Fibroblast of pulmonary artery (primary cell): ENCODE measurements around the gene TMEM62.
A peak's percentile ranks its signal among the peaks of the same experiment; 100 is the strongest.
"Not testable (repeated sequence)": the region's sequence is repeated elsewhere in the genome, so short reads cannot be mapped to it uniquely, and the experiment has no call there.

Experiments used
- DNase-seq: peaks from one replicate; pipeline ENCODE4 v3.0.0-alpha.2; 2010; ENCODE audit warnings: low read depth
- H3K4me3 ChIP-seq: replicated peaks from 2 replicates; pipeline ENCODE4 v1.5.1; 2011; ENCODE audit warnings: low read depth, mild to moderate bottlenecking, control low read depth, low read length, moderate library complexity
- TF ChIP-seq, protein P1 (sequence below): IDR thresholded peaks from 2 replicates; pipeline ENCODE4 v1.5.1; 2011; ENCODE audit warnings: mild to moderate bottlenecking, control low read depth, low read length, inconsistent platforms; ENCODE audit errors: missing control alignments

TMEM62 gene

DNA sequence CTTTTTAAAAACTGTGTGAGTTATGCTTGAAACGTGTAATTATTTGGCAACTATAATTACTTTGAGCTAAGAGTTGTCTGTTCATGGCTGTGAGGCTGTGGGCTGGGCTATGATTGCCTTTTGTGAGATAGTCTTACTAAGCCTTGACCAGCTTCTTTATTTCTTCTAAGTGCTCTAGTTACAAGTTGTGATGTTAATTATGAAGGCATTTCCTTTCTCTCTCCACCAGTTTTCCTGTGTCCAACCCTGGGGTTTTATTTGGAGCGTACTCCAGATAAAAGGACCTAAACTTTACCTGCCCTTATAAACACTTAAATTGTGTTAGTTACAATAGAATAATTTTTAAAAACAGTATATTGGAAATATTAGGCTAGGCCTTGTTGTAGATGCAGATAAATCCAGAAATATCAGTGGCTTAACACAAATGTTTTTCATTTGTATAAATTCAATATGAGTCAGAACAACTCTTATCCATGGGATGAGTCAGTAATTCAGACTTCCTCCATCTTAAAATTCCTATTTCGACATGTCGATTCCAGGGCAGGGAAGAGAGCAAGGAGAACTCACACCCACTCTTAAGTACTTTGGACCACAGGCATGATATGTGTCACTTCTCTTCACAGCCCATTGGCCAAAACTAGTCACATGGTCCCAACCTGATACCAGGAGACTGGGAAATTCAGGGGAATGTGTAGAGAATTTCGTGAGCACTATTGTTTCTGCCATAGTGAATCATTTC lies 17.0 kb downstream of the TMEM62 start:
- TF ChIP-seq, protein P1, sequence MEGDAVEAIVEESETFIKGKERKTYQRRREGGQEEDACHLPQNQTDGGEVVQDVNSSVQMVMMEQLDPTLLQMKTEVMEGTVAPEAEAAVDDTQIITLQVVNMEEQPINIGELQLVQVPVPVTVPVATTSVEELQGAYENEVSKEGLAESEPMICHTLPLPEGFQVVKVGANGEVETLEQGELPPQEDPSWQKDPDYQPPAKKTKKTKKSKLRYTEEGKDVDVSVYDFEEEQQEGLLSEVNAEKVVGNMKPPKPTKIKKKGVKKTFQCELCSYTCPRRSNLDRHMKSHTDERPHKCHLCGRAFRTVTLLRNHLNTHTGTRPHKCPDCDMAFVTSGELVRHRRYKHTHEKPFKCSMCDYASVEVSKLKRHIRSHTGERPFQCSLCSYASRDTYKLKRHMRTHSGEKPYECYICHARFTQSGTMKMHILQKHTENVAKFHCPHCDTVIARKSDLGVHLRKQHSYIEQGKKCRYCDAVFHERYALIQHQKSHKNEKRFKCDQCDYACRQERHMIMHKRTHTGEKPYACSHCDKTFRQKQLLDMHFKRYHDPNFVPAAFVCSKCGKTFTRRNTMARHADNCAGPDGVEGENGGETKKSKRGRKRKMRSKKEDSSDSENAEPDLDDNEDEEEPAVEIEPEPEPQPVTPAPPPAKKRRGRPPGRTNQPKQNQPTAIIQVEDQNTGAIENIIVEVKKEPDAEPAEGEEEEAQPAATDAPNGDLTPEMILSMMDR = no peak
- peak; percentile 82 for DNase-seq
- no peak overlapping the region for H3K4me3 ChIP-seq

DNA sequence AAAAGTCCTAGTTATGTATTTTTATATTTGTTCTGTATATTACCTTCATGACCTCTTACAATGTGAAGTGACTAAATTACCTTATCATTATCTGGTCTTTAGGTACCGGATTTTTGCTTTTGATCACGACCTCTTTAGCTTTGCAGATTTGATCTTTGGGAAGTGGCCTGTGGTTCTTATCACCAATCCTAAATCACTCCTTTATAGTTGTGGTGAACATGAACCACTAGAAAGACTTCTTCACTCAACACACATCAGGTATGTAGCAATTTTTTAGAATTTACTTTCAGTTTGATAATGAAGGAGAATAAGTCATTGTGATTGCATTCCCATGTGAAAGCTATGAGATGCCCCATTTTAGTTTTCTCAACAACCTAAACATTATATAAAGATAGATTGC lies 18.3 kb downstream of the TMEM62 start:
- no peak for DNase-seq
- no peak overlapping the region for H3K4me3 ChIP-seq
- TF ChIP-seq, protein P1 = no peak

DNA sequence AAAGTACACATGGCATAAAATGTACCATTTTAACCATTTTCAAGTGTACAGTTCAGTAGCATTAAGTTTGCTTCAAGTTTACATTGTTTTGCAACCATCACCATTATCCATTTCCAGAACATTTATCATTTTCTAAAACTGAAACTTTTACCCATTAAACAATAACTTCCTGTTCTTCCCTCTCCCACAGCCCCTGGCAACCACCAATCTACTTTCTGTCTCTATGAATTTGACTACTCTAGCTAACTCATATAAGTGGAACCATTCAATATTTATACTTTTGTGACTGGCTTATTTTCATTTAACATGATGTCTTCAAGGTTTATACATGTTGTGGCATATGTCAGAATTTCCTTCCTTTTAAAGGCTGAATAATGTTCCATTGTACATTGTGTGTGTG lies 19.9 kb downstream of the TMEM62 start:
- no peak overlapping the region for H3K4me3 ChIP-seq
- TF ChIP-seq, protein P1 = no peak
- no peak for DNase-seq

DNA sequence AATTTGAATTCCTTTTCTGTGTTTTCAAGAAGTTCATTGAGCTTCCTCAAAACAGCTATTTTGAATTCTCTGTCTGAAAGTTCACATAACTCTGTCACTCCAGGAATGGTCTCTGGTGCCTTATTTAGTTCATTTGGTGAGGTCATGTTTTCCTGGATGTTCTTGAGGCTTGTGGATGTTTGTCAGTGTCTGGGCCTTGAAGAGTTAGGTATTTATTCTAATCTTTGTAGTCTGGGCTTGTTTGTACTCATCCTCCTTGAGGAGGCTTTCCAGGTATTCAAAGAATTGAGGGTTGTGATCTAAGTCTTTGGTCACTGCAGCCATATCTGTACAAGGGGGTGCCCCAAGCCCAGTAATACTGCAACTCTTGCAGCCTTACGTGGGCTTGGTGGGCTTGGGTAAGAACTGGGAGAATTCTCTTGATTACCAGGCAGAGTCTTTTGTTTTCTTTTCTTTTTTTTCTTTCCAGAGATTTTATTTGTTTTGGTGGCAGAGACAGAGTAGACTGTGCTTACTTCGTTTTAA lies 32.5 kb downstream of the TMEM62 start:
- no peak overlapping the region for H3K4me3 ChIP-seq
- TF ChIP-seq, protein P1 = no peak
- DNase-seq = no peak

- not testable (repeated sequence) for H3K4me3 ChIP-seq, DNase-seq
These were observed 33.9 kb downstream of the TMEM62 start for GRCh38 chr15:43167261-43167660.

GRCh38 chr15:43168192-43169107 lies 35.1 kb downstream of the TMEM62 start:
- no peak overlapping the region for H3K4me3 ChIP-seq
- peak; percentile 27 for DNase-seq
- TF ChIP-seq, protein P1 = no peak

DNA sequence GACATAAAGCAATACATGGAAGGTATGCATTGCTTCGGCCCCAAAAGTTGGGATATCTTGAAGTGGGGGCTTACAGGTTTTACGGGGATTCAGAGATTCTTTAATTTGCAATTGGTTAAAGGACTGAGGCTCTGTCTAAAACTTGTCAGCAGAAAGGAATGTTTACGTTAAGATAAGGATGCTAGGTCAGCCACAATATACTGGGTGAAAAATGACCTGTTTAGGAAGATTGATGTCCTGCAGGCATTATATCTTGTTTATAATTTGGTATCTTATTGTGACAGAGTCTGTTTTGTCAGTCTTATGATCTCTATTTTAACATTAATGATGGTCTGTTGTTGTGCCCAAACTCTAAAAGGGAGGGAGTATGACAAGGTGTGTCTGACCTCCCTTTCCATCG lies 36.5 kb downstream of the TMEM62 start:
- DNase-seq = peak; percentile 26
- no peak overlapping the region for H3K4me3 ChIP-seq
- TF ChIP-seq, protein P1 = no peak

DNA sequence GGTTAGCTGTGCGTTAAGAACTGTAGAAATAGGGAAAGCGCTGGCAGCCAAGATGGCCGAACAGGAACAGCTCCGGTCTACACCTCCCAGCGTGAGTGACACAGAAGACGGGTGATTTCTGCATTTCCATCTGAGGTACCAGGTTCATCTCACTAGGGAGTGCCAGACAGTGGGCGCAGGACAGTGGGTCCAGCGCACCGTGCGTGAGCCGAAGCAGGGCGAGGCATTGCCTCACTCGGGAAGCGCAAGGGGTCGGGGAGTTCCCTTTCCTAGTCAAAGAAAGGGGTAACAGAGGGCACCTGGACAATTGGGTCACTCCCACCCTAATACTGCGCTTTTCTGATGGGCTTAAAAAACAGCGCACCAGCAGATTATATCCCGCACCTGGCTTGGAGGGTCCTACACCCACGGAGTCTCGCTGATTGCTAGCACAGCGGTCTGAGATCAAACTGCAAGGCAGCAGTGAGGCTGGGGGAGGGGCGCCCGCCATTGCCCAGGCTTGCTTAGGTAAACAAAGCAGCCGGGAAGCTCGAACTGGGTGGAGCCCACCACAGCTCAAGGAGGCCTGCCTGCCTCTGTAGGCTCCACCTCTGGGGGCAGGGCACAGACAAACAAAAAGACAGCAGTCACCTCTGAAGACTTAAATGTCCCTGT lies 42.4 kb downstream of the TMEM62 start:
- not testable (repeated sequence) for DNase-seq, H3K4me3 ChIP-seq

DNA sequence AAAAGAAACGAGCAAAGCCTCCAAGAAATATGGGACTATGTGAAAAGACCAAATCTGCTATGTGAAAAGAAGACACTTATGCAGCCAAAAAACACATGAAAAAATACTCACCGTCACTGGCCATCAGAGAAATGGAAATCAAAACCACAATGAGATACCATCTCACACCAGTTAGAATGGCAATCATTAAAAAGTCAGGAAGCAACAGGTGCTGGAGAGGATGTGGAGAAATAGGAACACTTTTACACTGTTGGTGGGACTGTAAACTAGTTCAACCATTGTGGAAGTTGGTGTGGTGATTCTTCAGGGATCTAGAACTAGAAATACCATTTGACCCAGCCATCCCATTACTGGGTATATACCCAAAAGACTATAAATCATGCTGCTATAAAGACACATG lies 43.8 kb downstream of the TMEM62 start:
- DNase-seq, H3K4me3 ChIP-seq: not testable (repeated sequence)
